ENCODE data around the gene SMIM22.

DNA sequence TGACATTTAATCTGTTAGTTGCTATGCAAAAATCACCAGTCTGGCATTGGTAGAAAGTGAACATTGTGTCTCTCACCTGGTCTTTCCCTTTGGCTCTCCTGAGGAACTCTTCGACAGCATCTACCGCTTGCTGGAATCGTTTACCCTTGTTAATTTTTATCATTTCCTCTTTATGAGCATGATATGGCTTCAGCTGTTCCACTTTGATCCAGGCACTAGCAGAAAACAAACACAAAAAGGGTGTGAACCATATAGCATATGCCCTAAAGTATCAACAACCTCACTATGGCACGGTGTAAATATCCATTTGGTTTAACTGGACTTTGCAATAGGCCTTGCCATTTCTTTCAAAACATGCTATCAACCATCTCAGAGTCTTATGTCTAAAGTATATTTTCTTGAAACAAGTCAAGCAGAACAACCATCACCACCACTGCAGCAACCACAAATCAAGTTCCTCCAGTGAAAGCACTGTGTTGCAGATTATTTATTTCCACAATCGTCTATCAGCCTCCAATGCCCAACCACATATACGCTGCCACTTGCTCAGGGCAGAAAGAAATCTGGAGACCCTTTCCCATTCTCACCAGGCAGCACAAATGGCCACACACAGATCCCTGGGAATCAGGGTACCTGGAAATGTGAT lies 37.7 kb downstream of the SMIM22 start:
- TF ChIP-seq, protein P1, sequence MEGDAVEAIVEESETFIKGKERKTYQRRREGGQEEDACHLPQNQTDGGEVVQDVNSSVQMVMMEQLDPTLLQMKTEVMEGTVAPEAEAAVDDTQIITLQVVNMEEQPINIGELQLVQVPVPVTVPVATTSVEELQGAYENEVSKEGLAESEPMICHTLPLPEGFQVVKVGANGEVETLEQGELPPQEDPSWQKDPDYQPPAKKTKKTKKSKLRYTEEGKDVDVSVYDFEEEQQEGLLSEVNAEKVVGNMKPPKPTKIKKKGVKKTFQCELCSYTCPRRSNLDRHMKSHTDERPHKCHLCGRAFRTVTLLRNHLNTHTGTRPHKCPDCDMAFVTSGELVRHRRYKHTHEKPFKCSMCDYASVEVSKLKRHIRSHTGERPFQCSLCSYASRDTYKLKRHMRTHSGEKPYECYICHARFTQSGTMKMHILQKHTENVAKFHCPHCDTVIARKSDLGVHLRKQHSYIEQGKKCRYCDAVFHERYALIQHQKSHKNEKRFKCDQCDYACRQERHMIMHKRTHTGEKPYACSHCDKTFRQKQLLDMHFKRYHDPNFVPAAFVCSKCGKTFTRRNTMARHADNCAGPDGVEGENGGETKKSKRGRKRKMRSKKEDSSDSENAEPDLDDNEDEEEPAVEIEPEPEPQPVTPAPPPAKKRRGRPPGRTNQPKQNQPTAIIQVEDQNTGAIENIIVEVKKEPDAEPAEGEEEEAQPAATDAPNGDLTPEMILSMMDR (IDR thresholded peaks at IDR 0.05) = no peak
- no peak for TF ChIP-seq POLR2A (IDR thresholded peaks at IDR 0.05)
- no peak for TF ChIP-seq POLR2AphosphoS5 (IDR thresholded peaks at IDR 0.05)
